Duodenal mucosa (tissue), 2 donors: ENCODE results near the gene UPK3A.

Source experiments
- H3K27ac ChIP-seq: one replicate; pipeline ENCODE4 v1.7.0; 2013; ENCODE audit warnings: low read depth, low read length
- H3K27me3 ChIP-seq, 2 donors: one replicate each; pipeline ENCODE4 v1.7.0; 2013; ENCODE audit warnings: low read length in 2 of 2, control low read depth in 1 of 2; ENCODE audit not compliant: insufficient read depth in 2 of 2, control insufficient read depth in 1 of 2
- H3K36me3 ChIP-seq, 2 donors: one replicate each; pipeline ENCODE4 v1.7.0; 2013; ENCODE audit warnings: low read length in 2 of 2, control low read depth in 1 of 2; ENCODE audit not compliant: insufficient read depth in 2 of 2, control insufficient read depth in 1 of 2
- H3K4me1 ChIP-seq, 2 donors: one replicate each; pipeline ENCODE4 v1.7.0; 2013; ENCODE audit warnings: low read length in 2 of 2, control low read depth in 1 of 2; ENCODE audit not compliant: insufficient read depth in 2 of 2, control insufficient read depth in 1 of 2
- H3K4me3 ChIP-seq, 2 donors: one replicate each; pipeline ENCODE4 v1.7.0; 2013; ENCODE audit warnings: low read length in 2 of 2, low read depth in 1 of 2
- H3K9ac ChIP-seq, 2 donors: one replicate each; pipeline ENCODE4 v1.7.0; 2013; ENCODE audit warnings: low read length in 2 of 2, low read depth in 1 of 2
- H3K9me3 ChIP-seq, 2 donors: one replicate each; pipeline ENCODE4 v1.7.0; 2013; ENCODE audit warnings: low read length in 2 of 2, control low read depth in 1 of 2; ENCODE audit not compliant: control insufficient read depth in 1 of 2

The UPK3A gene

GRCh38 chr22:45328822-45329529, 44.2 kb downstream of the UPK3A start:
- Histone ChIP-seq H3K9ac (no peak overlapping the region), H3K27ac (no peak overlapping the region), H3K4me1 (no peaks in the 10 kb centered on the region), H3K4me3 (no peak overlapping the region), H3K27me3 (no peaks in the 10 kb centered on the region), H3K36me3 (peaks cover 5 to 56% of the 10 kb centered on the region in 2 donors), H3K9me3 (no peaks in the 10 kb centered on the region)

GRCh38 chr22:45329530-45329936, 44.8 kb downstream of the UPK3A start:
- Histone ChIP-seq H3K27me3 (no peaks in the 10 kb centered on the region), H3K4me1 (no peaks in the 10 kb centered on the region), H3K4me3 (no peak overlapping the region), H3K27ac (no peak overlapping the region), H3K9me3 (no peaks in the 10 kb centered on the region), H3K9ac (no peak overlapping the region), H3K36me3 (peaks cover 4 to 56% of the 10 kb centered on the region in 2 donors)

GRCh38 chr22:45330548-45330947, 45.8 kb downstream of the UPK3A start:
- no peaks in the 10 kb centered on the region for H3K9me3 ChIP-seq
- no peaks in the 10 kb centered on the region for H3K4me1 ChIP-seq
- no peaks in the 10 kb centered on the region for H3K27me3 ChIP-seq
- no peak overlapping the region for H3K4me3 ChIP-seq
- H3K27ac ChIP-seq = no peak overlapping the region
- no peak overlapping the region for H3K9ac ChIP-seq
- H3K36me3 ChIP-seq = peaks cover 6 to 64% of the 10 kb centered on the region in 2 donors

- Histone ChIP-seq H3K4me1 (no peaks in the 10 kb centered on the region), H3K4me3 (no peak overlapping the region), H3K27me3 (no peaks in the 10 kb centered on the region), H3K27ac (no peak overlapping the region), H3K9me3 (no peaks in the 10 kb centered on the region), H3K36me3 (peaks cover 6 to 66% of the 10 kb centered on the region in 2 donors), H3K9ac (no peak overlapping the region)
Observed at GRCh38 chr22:45331486-45331885, 46.7 kb downstream of the UPK3A start.

- Histone ChIP-seq H3K9ac (no peak overlapping the region), H3K36me3 (peaks cover 6 to 71% of the 10 kb centered on the region in 2 donors), H3K4me1 (no peaks in the 10 kb centered on the region), H3K9me3 (no peaks in the 10 kb centered on the region), H3K27me3 (no peaks in the 10 kb centered on the region), H3K4me3 (no peak overlapping the region), H3K27ac (no peak overlapping the region)
Observed at GRCh38 chr22:45332001-45332400, 47.3 kb downstream of the UPK3A start.

- H3K4me1 ChIP-seq = no peaks in the 10 kb centered on the region
- no peaks in the 10 kb centered on the region for H3K9me3 ChIP-seq
- H3K27ac ChIP-seq = no peak overlapping the region
Observed at GRCh38 chr22:45334068-45334467, 49.3 kb downstream of the UPK3A start.

GRCh38 chr22:45334528-45334927, 49.8 kb downstream of the UPK3A start:
- H3K4me1 ChIP-seq = no peaks in the 10 kb centered on the region
- H3K9ac ChIP-seq = no peak overlapping the region
- no peak overlapping the region for H3K27ac ChIP-seq
- H3K27me3 ChIP-seq = no peaks in the 10 kb centered on the region
- H3K36me3 ChIP-seq = peaks cover 6 to 73% of the 10 kb centered on the region in 2 donors
- no peaks in the 10 kb centered on the region for H3K9me3 ChIP-seq
- no peak overlapping the region for H3K4me3 ChIP-seq

More at GRCh38 chr22:45334068-45334467, 49.3 kb downstream of the UPK3A start:
- no peak overlapping the region for H3K9ac ChIP-seq
- no peak overlapping the region for H3K4me3 ChIP-seq
- H3K36me3 ChIP-seq = peaks cover 6 to 72% of the 10 kb centered on the region in 2 donors
- H3K27me3 ChIP-seq = no peaks in the 10 kb centered on the region

- no peaks in the 10 kb centered on the region for H3K4me1 ChIP-seq
- no peak overlapping the region for H3K9ac ChIP-seq
- H3K9me3 ChIP-seq = no peaks in the 10 kb centered on the region
- H3K27me3 ChIP-seq = no peaks in the 10 kb centered on the region
- H3K4me3 ChIP-seq = no peak overlapping the region
- peaks cover 9 to 76% of the 10 kb centered on the region in 2 donors for H3K36me3 ChIP-seq
- H3K27ac ChIP-seq = no peak overlapping the region
Observed at GRCh38 chr22:45335021-45335818, 50.5 kb downstream of the UPK3A start.

GRCh38 chr22:45335854-45336522, 51.2 kb downstream of the UPK3A start:
- Histone ChIP-seq H3K4me3 (no peak overlapping the region), H3K36me3 (peaks cover 11 to 74% of the 10 kb centered on the region in 2 donors), H3K9me3 (no peaks in the 10 kb centered on the region), H3K9ac (no peak overlapping the region), H3K4me1 (no peaks in the 10 kb centered on the region), H3K27me3 (no peaks in the 10 kb centered on the region), H3K27ac (no peak overlapping the region)

GRCh38 chr22:45336971-45337431, 52.3 kb downstream of the UPK3A start:
- H3K4me3 ChIP-seq = no peak overlapping the region
- no peaks in the 10 kb centered on the region for H3K9me3 ChIP-seq
- no peaks in the 10 kb centered on the region for H3K4me1 ChIP-seq
- H3K27ac ChIP-seq = no peak overlapping the region
- H3K9ac ChIP-seq = no peak overlapping the region
- H3K36me3 ChIP-seq = peaks cover 11 to 66% of the 10 kb centered on the region in 2 donors
- H3K27me3 ChIP-seq = no peaks in the 10 kb centered on the region
